HCT116 (cell line): ENCODE measurements around the gene REXO5. TPM values are rescaled to one million over a fixed set of nuclear protein-coding genes. Genes with fewer than 3 reads are reported as not detected.

ENCODE experiments used
- ATF3 ChIP-seq: IDR thresholded peaks from 2 replicates; pipeline ENCODE4 v1.6.1; 2012
- CTCF ChIP-seq, 3 experiments: fragments of 200-600 bp in 1 of 3; sonication (generic) in 1 of 3; IDR thresholded peaks in 2 of 3; conservative IDR thresholded peaks in 1 of 3; 2 replicates each; pipeline ENCODE4 v1.5.1; 2012 to 2017; ENCODE audit warnings: low read depth in 2 of 3, low read length in 2 of 3, antibody characterized with exemption in 1 of 3, borderline replicate concordance in 1 of 3, control low read depth in 1 of 3, mild to moderate bottlenecking in 1 of 3, mixed read lengths in 1 of 3, mixed run types in 1 of 3, moderate library complexity in 1 of 3; ENCODE audit not compliant: insufficient read depth in 1 of 3
- EGR1 ChIP-seq: IDR thresholded peaks from 2 replicates; pipeline ENCODE4 v1.6.1; 2012; ENCODE audit warnings: low read depth
- EZH2 ChIP-seq: fragments of 200-600 bp; sonication (generic); IDR thresholded peaks from 2 replicates; pipeline ENCODE4 v1.6.1; 2017; ENCODE audit warnings: antibody characterized with exemption, mixed run types
- FOSL1 ChIP-seq: IDR thresholded peaks from 2 replicates; pipeline ENCODE4 v1.6.1; 2012; ENCODE audit warnings: low read depth
- MAX ChIP-seq: IDR thresholded peaks from 2 replicates; pipeline ENCODE4 v1.6.1; 2012
- REST ChIP-seq: IDR thresholded peaks from 2 replicates; pipeline ENCODE4 v1.6.1; 2012; ENCODE audit warnings: low read depth
- SIN3A ChIP-seq: IDR thresholded peaks from 2 replicates; pipeline ENCODE4 v1.6.1; 2012; ENCODE audit warnings: low read depth
- total RNA-seq: library from RNA; stranded (reverse); gene quantifications from one replicate; pipeline ENCODE4 v1.2.1, GENCODE V29; 2021; ENCODE audit not compliant: unreplicated experiment

REXO5 gene
- total RNA-seq, 1 experiment from 2014 or later, result 10.5 TPM

GRCh38 chr16:20866145-20866772, 59.9 kb downstream of the REXO5 start (continued):
- TF ChIP-seq SIN3A (peak; percentile 55; the same call in 1 of the 2 replicates), FOSL1 (peak; percentile 72), CTCF (IDR thresholded peaks at IDR 0.05 in 2 of 3, conservative IDR thresholded peaks at IDR 0.05 in 1 of 3; ENCODE audit: borderline replicate concordance in 1 of 3, insufficient read depth in 1 of 3, low read depth in 2 of 3, low read length in 2 of 3) (no peak), EZH2 (no peak), ATF3 (no peak), MAX (peak; percentile 85), EGR1 (0 out of 2 replicates have a peak, but pooled peaks have one; percentile 31), REST (no peak)
